Measurements from ENCODE around the gene PIK3R6.
A peak's percentile ranks its signal among the peaks of the same experiment; 100 is the strongest.

PIK3R6 gene

DNA sequence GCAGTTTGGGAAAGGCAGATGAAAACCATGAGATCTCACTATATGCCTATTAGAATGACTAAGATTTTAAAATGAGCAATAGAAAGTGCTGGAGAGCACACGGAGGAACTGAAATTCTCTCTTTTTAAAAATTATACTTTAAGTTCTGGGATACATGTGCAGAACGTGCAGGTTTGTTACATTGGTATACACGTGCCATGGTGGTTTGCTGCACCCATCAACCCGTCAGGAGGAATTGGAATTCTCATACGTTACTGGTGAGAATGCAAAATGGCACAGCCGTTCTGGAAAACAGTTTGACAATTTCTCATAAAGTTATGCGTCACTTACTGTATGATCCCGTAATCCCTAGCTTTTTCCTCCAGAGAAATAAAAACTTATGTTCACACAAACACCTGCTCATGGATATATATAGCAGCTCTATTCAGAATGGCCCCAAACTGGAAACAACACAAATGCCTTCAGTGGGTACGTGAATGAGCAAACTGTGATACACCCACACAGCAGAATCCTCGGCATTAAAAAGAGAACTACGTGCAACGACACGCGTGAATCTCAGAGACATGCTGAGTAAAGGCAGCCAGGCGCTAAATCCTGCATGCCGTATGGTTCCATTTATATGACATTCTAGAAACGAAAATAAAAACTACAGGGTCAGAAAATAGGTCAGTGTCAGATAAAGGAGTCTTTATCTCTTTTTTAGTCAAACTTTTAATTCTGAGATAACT lies 11.8 kb downstream of the PIK3R6 start:
- 97% methylated on average over 16 of the region's 17 CpGs for WGBS (ENCODE audit: insufficient coverage)
- peaks cover 12 to 41% (median 19%) of the 10 kb centered on the region in 4 experiments for H3K4me1 ChIP-seq (ENCODE audit: control extremely low read depth in 1 of 4, control insufficient read depth in 4 of 4, insufficient read depth in 4 of 4, low read length in 3 of 4)
- H3K4me3 ChIP-seq (ENCODE audit: control insufficient read depth in 1 of 7, extremely low read depth in 1 of 7, insufficient read depth in 4 of 7, low read depth in 2 of 7, low read length in 6 of 7), result no peak overlapping the region
- H3K9me3 ChIP-seq (ENCODE audit: control extremely low read depth in 1 of 5, control insufficient read depth in 4 of 5, insufficient read depth in 2 of 5, low read depth in 1 of 5, low read length in 4 of 5), result no peaks in the 10 kb centered on the region
- CTCF ChIA-PET, result interaction anchor here (0.6 to 0.9 kb wide), 2 partner anchors 28 to 32 kb away, joined by 3 read pairs; no protein-coding TSS in a partner anchor
- no peaks in the 10 kb centered on the region for H3K36me3 ChIP-seq (ENCODE audit: control insufficient read depth in 4 of 4, insufficient read depth in 4 of 4, low read length in 3 of 4)
- no peaks in the 10 kb centered on the region for H3K27me3 ChIP-seq (replicated peaks in 2 of 5; ENCODE audit: control insufficient read depth in 4 of 5, insufficient read depth in 5 of 5, low read length in 4 of 5)
- H3K27ac ChIP-seq (ENCODE audit: insufficient read depth in 1 of 2, low read depth in 1 of 2, low read length in 2 of 2, poor library complexity in 1 of 2, severe bottlenecking in 2 of 2), result no peak overlapping the region
- no peak for DNase-seq
- POLR2A ChIA-PET, result no interaction called here

DNA sequence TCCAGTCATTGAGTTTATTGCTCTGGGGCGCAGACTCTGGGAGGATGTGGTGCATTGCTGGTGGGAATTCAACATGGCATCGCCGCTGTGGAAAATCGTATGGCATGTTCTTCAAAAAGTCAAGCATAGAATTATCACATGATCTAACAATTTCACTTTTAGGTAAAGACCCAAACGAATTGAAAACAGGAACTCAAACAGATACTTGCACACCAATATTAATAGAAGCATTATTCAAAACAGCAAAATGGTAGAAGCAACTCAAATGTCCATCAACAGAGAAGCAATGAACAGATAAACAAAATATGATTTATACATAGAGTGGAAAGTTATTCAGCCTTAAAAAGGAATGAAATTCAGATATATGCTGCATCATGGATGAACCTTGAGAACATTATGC lies 15.9 kb downstream of the PIK3R6 start:
- Histone ChIP-seq H3K27ac (ENCODE audit: insufficient read depth in 1 of 2, low read depth in 1 of 2, low read length in 2 of 2, poor library complexity in 1 of 2, severe bottlenecking in 2 of 2) (no peak overlapping the region), H3K36me3 (ENCODE audit: control insufficient read depth in 4 of 4, insufficient read depth in 4 of 4, low read length in 3 of 4) (peaks cover 3 to 15% (median 6%) of the 10 kb centered on the region in 4 experiments), H3K27me3 (replicated peaks in 2 of 5; ENCODE audit: control insufficient read depth in 4 of 5, insufficient read depth in 5 of 5, low read length in 4 of 5) (no peaks in the 10 kb centered on the region), H3K4me1 (ENCODE audit: control extremely low read depth in 1 of 4, control insufficient read depth in 4 of 4, insufficient read depth in 4 of 4, low read length in 3 of 4) (peaks cover 0 to 14% (median 0%) of the 10 kb centered on the region in 4 experiments), H3K9me3 (ENCODE audit: control extremely low read depth in 1 of 5, control insufficient read depth in 4 of 5, insufficient read depth in 2 of 5, low read depth in 1 of 5, low read length in 4 of 5) (no peaks in the 10 kb centered on the region), H3K4me3 (ENCODE audit: control insufficient read depth in 1 of 7, extremely low read depth in 1 of 7, insufficient read depth in 4 of 7, low read depth in 2 of 7, low read length in 6 of 7) (no peak overlapping the region)
- ChIA-PET CTCF (interaction anchor here (1.2 kb wide), 1 partner anchor 39 kb away, joined by 3 read pairs; no protein-coding TSS in a partner anchor), POLR2A (no interaction called here)
- no peak for DNase-seq
- WGBS (ENCODE audit: insufficient coverage), result no CpG with 5 or more reads among the region's 5 CpGs

DNA sequence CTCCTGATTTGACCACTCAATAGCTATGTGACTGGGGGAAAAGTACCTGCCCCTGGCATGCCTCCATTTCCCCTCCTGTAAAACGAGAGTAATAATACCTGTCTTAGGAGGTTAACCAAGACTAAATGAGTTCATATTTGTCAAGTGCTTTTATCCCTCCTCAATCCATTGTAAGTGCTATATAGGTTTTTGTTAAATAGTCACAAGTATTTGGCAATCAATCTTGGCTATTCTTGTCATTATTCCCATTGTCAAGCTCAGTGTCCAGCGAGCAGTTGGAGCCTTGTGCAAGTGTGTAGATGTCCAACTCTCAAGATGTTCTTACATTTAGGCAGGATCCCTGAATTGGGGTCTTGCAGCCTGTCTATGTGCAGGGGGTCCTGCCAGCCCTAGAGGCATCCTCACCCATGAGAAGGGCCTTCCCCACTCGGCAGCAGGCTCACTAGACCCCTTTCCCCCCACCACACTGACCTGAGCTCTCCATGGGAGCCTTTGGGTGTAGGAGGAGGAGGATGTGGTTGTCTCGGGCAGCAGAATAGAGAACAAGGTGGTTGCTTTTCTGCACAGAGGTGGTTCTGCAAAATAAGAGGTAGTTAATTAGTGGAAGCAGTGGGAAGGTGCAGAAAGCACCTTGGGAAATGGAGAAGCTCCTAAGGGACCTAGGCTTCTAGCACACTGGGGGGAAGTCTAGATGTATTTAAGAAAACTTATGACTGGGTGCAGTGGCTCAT lies 18.0 kb downstream of the PIK3R6 start:
- ChIA-PET CTCF (interaction anchor here (0.8 to 1.6 kb wide), 5 partner anchors 14 to 300 kb away, joined by 3 to 4 read pairs (median 4); no protein-coding TSS in a partner anchor), POLR2A (no interaction called here)
- Histone ChIP-seq H3K4me1 (ENCODE audit: control extremely low read depth in 1 of 4, control insufficient read depth in 4 of 4, insufficient read depth in 4 of 4, low read length in 3 of 4) (peaks cover 0 to 11% (median 0%) of the 10 kb centered on the region in 4 experiments), H3K27me3 (replicated peaks in 2 of 5; ENCODE audit: control insufficient read depth in 4 of 5, insufficient read depth in 5 of 5, low read length in 4 of 5) (no peaks in the 10 kb centered on the region), H3K36me3 (ENCODE audit: control insufficient read depth in 4 of 4, insufficient read depth in 4 of 4, low read length in 3 of 4) (peaks cover 4 to 16% (median 6%) of the 10 kb centered on the region in 4 experiments), H3K9me3 (ENCODE audit: control extremely low read depth in 1 of 5, control insufficient read depth in 4 of 5, insufficient read depth in 2 of 5, low read depth in 1 of 5, low read length in 4 of 5) (no peaks in the 10 kb centered on the region), H3K27ac (ENCODE audit: insufficient read depth in 1 of 2, low read depth in 1 of 2, low read length in 2 of 2, poor library complexity in 1 of 2, severe bottlenecking in 2 of 2) (no peak overlapping the region), H3K4me3 (ENCODE audit: control insufficient read depth in 1 of 7, extremely low read depth in 1 of 7, insufficient read depth in 4 of 7, low read depth in 2 of 7, low read length in 6 of 7) (peak overlapping the region in 1 of 7 experiments; percentile 16)
- WGBS (ENCODE audit: insufficient coverage), result 80% methylated on average over 2 of the region's 4 CpGs
- DNase-seq, result no peak

DNA sequence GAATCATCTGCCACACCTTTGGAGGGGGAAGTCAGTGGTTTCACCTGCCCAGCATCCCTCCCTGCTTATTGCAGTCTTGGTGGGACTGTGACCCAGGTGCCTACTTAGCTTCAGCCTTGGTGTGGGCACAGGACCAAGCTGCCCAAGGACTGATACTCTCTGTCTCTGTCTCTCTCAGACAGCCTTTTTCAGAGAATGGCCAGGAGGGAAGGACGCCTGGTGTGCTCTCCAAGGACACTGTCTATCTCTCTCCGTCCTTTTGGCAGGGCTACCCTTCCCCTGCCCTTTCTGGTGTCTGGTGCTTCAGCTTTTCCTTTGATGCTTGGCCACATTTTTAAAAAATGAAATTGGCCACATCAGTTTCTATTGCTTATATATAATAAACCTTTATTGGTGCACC lies 19.6 kb downstream of the PIK3R6 start:
- ChIA-PET CTCF (no interaction called here), POLR2A (no interaction called here)
- Histone ChIP-seq H3K36me3 (ENCODE audit: control insufficient read depth in 4 of 4, insufficient read depth in 4 of 4, low read length in 3 of 4) (peaks cover 4 to 16% (median 6%) of the 10 kb centered on the region in 4 experiments), H3K27me3 (replicated peaks in 2 of 5; ENCODE audit: control insufficient read depth in 4 of 5, insufficient read depth in 5 of 5, low read length in 4 of 5) (no peaks in the 10 kb centered on the region), H3K27ac (ENCODE audit: insufficient read depth in 1 of 2, low read depth in 1 of 2, low read length in 2 of 2, poor library complexity in 1 of 2, severe bottlenecking in 2 of 2) (no peak overlapping the region), H3K4me3 (ENCODE audit: control insufficient read depth in 1 of 7, extremely low read depth in 1 of 7, insufficient read depth in 4 of 7, low read depth in 2 of 7, low read length in 6 of 7) (no peak overlapping the region), H3K4me1 (ENCODE audit: control extremely low read depth in 1 of 4, control insufficient read depth in 4 of 4, insufficient read depth in 4 of 4, low read length in 3 of 4) (peaks cover 4 to 25% (median 13%) of the 10 kb centered on the region in 4 experiments), H3K9me3 (ENCODE audit: control extremely low read depth in 1 of 5, control insufficient read depth in 4 of 5, insufficient read depth in 2 of 5, low read depth in 1 of 5, low read length in 4 of 5) (no peaks in the 10 kb centered on the region)
- no peak for DNase-seq
- WGBS (ENCODE audit: insufficient coverage), result 100% methylated on average over 2 of the region's 2 CpGs

DNA sequence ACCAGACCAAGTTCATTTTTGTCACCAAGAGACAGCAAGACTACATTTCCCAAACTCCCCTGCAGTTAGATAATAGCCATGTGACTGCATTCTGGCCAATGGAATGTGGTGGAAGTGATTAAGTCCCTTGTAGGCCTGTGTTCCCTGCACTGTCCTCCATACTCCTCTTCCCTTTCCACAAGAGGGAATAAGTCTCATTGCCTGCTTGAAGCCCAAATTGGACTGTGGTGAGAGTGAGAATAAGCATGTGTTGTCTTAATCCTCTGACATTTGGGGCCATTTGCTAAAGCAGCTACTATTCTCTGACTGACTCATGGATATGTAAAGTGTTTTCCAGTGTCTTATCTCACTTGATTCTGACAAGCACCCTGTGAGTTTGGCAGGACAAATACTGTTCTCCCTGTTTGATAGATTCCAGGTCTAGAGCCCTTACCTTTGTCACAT lies 20.7 kb downstream of the PIK3R6 start:
- Histone ChIP-seq H3K4me3 (ENCODE audit: control insufficient read depth in 1 of 7, extremely low read depth in 1 of 7, insufficient read depth in 4 of 7, low read depth in 2 of 7, low read length in 6 of 7) (no peak overlapping the region), H3K27ac (ENCODE audit: insufficient read depth in 1 of 2, low read depth in 1 of 2, low read length in 2 of 2, poor library complexity in 1 of 2, severe bottlenecking in 2 of 2) (no peak overlapping the region), H3K36me3 (ENCODE audit: control insufficient read depth in 4 of 4, insufficient read depth in 4 of 4, low read length in 3 of 4) (peaks cover 4 to 16% (median 6%) of the 10 kb centered on the region in 4 experiments), H3K27me3 (replicated peaks in 2 of 5; ENCODE audit: control insufficient read depth in 4 of 5, insufficient read depth in 5 of 5, low read length in 4 of 5) (no peaks in the 10 kb centered on the region), H3K9me3 (ENCODE audit: control extremely low read depth in 1 of 5, control insufficient read depth in 4 of 5, insufficient read depth in 2 of 5, low read depth in 1 of 5, low read length in 4 of 5) (no peaks in the 10 kb centered on the region), H3K4me1 (ENCODE audit: control extremely low read depth in 1 of 4, control insufficient read depth in 4 of 4, insufficient read depth in 4 of 4, low read length in 3 of 4) (peaks cover 9 to 36% (median 19%) of the 10 kb centered on the region in 4 experiments)
- ChIA-PET CTCF (no interaction called here), POLR2A (no interaction called here)
- DNase-seq, result peak in 2 of 3 donors; percentile 32 to 53

DNA sequence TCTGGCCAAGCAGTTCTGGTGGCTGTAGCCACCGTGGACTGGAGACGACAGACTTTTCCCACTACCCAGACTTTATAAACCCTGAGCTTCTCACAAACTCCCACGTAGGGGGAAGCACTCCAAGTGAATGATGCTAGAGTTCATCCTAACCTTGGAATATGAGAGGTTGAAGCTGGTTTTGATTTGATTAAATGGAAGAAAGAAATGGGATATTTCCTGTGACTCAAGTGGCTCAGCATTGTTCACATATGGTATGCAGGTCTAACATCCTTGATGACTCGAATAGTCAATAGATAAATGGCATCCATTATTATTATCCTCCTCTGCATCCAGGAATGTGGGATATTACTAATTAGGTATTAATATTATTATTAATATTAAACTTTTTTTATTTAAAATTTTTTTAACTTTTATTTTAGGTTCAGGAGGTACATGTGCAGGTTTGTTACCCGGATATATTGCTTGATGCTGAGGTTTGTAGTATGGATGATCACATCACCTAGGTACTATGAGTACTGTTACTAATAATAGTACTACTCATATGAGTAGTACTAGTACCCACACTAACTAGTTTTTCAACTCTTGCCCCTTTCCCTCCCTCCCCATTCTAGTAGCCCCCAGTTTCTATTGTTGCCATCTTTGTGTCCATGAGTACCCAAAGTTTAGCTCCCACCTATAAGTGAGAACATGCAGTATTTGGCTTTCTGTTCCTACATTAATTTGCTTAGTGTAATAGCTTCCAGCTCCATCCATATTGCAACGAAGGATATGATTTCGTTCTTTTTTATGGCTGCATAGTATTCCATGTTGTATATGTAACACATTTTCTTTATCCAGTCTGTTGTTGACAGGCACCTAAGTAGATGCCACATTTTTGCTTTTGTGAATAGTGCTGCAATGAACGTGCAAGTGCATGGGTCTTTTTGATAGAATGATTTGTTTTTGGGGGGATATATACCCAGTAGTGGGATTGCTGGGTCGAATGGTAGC lies 22.9 kb downstream of the PIK3R6 start:
- Histone ChIP-seq H3K4me1 (ENCODE audit: control extremely low read depth in 1 of 4, control insufficient read depth in 4 of 4, insufficient read depth in 4 of 4, low read length in 3 of 4) (peaks cover 9 to 26% (median 20%) of the 10 kb centered on the region in 4 experiments), H3K27me3 (replicated peaks in 2 of 5; ENCODE audit: control insufficient read depth in 4 of 5, insufficient read depth in 5 of 5, low read length in 4 of 5) (no peaks in the 10 kb centered on the region), H3K36me3 (ENCODE audit: control insufficient read depth in 4 of 4, insufficient read depth in 4 of 4, low read length in 3 of 4) (peaks cover 4 to 16% (median 7%) of the 10 kb centered on the region in 4 experiments), H3K27ac (ENCODE audit: insufficient read depth in 1 of 2, low read depth in 1 of 2, low read length in 2 of 2, poor library complexity in 1 of 2, severe bottlenecking in 2 of 2) (no peak overlapping the region), H3K9me3 (ENCODE audit: control extremely low read depth in 1 of 5, control insufficient read depth in 4 of 5, insufficient read depth in 2 of 5, low read depth in 1 of 5, low read length in 4 of 5) (no peaks in the 10 kb centered on the region), H3K4me3 (ENCODE audit: control insufficient read depth in 1 of 7, extremely low read depth in 1 of 7, insufficient read depth in 4 of 7, low read depth in 2 of 7, low read length in 6 of 7) (peak overlapping the region in 1 of 7 experiments; percentile 9)
- POLR2A ChIA-PET, result no interaction called here
- 100% methylated on average over 3 of the region's 9 CpGs for WGBS (ENCODE audit: insufficient coverage)
- no peak for DNase-seq
- CTCF ChIA-PET, result interaction anchor here (1.4 to 2.4 kb wide), 3 partner anchors 17 to 50 kb away, joined by 3 to 8 read pairs (median 3); no protein-coding TSS in a partner anchor
